ENCODE results near the gene TRERF1. TPM values are rescaled to one million over a fixed set of nuclear protein-coding genes. Genes with fewer than 3 reads are reported as not detected.

The TRERF1 gene
- total RNA-seq, 6 experiments from 2014 or later = 0.29 to 1.2 (median 0.60) TPM

- Histone ChIP-seq H3K9me3 (no peaks in the 10 kb centered on the region), H3K4me3 (peak overlapping the region; percentile 53 to 62 (median 54)), H3K36me3 (no peaks in the 10 kb centered on the region), H3K27me3 (no peaks in the 10 kb centered on the region), H3K27ac (peak overlapping the region; percentile 39 to 67 (median 43)), H3K4me1 (peaks cover 0 to 13% (median 0%) of the 10 kb centered on the region in 4 donors)
- DNase-seq (peak in 2 of 3 donors; percentile 62 to 69), ATAC-seq (peak; percentile 37 to 50 (median 40))
- intact Hi-C loops (cut with DNase I) = no loop called here
- no peak for TF ChIP-seq POLR2A (IDR thresholded peaks at IDR 0.05)
- TF ChIP-seq CTCF (IDR thresholded peaks at IDR 0.05) = no peak
- WGBS (ENCODE audit: insufficient coverage, low coverage, low lambda C conversion rate, missing lambda C conversion rate) = 2% methylated on average over 8 of the region's 78 CpGs
These were observed 675 bp upstream of the TRERF1 start for GRCh38 chr6:42452171-42453030.

- Histone ChIP-seq H3K4me3 (peak overlapping the region; percentile 53 to 62 (median 54)), H3K36me3 (no peaks in the 10 kb centered on the region), H3K9me3 (no peaks in the 10 kb centered on the region), H3K27ac (no peak overlapping the region), H3K4me1 (peaks cover 0 to 13% (median 0%) of the 10 kb centered on the region in 4 donors), H3K27me3 (no peaks in the 10 kb centered on the region)
- intact Hi-C loops (cut with DNase I) = no loop called here
- no peak for DNase-seq
- ATAC-seq = no peak
- TF ChIP-seq CTCF (IDR thresholded peaks at IDR 0.05) (no peak), POLR2A (IDR thresholded peaks at IDR 0.05) (no peak)
- 17% methylated on average over 13 of the region's 22 CpGs for WGBS (ENCODE audit: insufficient coverage, low coverage, low lambda C conversion rate, missing lambda C conversion rate)
These were observed 1.0 kb downstream of the TRERF1 start for GRCh38 chr6:42450477-42451332.

GRCh38 chr6:42449917-42450476, 1.7 kb downstream of the TRERF1 start:
- TF ChIP-seq CTCF (IDR thresholded peaks at IDR 0.05) (no peak), POLR2A (IDR thresholded peaks at IDR 0.05) (no peak)
- Histone ChIP-seq H3K4me1 (peaks cover 0 to 13% (median 0%) of the 10 kb centered on the region in 4 donors), H3K36me3 (no peaks in the 10 kb centered on the region), H3K27ac (no peak overlapping the region), H3K27me3 (no peaks in the 10 kb centered on the region), H3K9me3 (no peaks in the 10 kb centered on the region), H3K4me3 (peak overlapping the region in 2 of 3 donors; percentile 54 to 62)
- intact Hi-C loops (cut with DNase I) = no loop called here
- no peak for ATAC-seq
- 32% methylated on average over 5 of the region's 9 CpGs for WGBS (ENCODE audit: insufficient coverage, low coverage, low lambda C conversion rate, missing lambda C conversion rate)
- no peak for DNase-seq

- Histone ChIP-seq H3K27me3 (no peaks in the 10 kb centered on the region), H3K4me3 (no peak overlapping the region), H3K9me3 (no peaks in the 10 kb centered on the region), H3K27ac (no peak overlapping the region), H3K36me3 (no peaks in the 10 kb centered on the region), H3K4me1 (peaks cover 0 to 13% (median 0%) of the 10 kb centered on the region in 4 donors)
- no peak for DNase-seq
- TF ChIP-seq CTCF (IDR thresholded peaks at IDR 0.05) (no peak), POLR2A (IDR thresholded peaks at IDR 0.05) (no peak)
- intact Hi-C loops (cut with DNase I) = no loop called here
- WGBS (ENCODE audit: insufficient coverage, low coverage, low lambda C conversion rate, missing lambda C conversion rate) = 47% methylated on average over 7 of the region's 7 CpGs
- no peak for ATAC-seq
These were observed 2.6 kb downstream of the TRERF1 start for GRCh38 chr6:42448927-42449659.
